CD14-positive monocyte (primary cell): Measurements from ENCODE around the gene SARS1. TPM values are rescaled to one million over a fixed set of nuclear protein-coding genes. Genes with fewer than 3 reads are reported as not detected.

Experiments
- DNase-seq, 3 donors: peaks; one replicate each; pipeline ENCODE4 v3.0.0-alpha.2; 2011 to 2022
- H2AFZ ChIP-seq: 2 replicates; pipeline ENCODE4 v1.6.0; 2012; ENCODE audit warnings: mild to moderate bottlenecking, low read depth, low read length, inconsistent platforms; ENCODE audit not compliant: insufficient read depth, poor library complexity, severe bottlenecking
- H3K27ac ChIP-seq, 2 donors: 1 replicate in 1 of 2; 2 replicates in 1 of 2; pipeline ENCODE4 v1.5.1; 2012 to 2013; ENCODE audit warnings: low read length in 2 of 2, control low read depth in 1 of 2, inconsistent platforms in 1 of 2, low read depth in 1 of 2, mild to moderate bottlenecking in 1 of 2
- H3K27me3 ChIP-seq, 2 donors: one replicate each; pipeline versions ENCODE4 v1.6.0 to v1.6.1; 2011 to 2013; ENCODE audit warnings: low read length in 2 of 2; ENCODE audit not compliant: control insufficient read depth in 2 of 2, insufficient read depth in 2 of 2
- H3K36me3 ChIP-seq, 2 donors: replicated peaks in 1 of 2; 1 replicate in 1 of 2; 2 replicates in 1 of 2; pipeline versions ENCODE4 v1.5.1 to v1.6.1; 2012 to 2013; ENCODE audit warnings: low read length in 2 of 2, control low read depth in 1 of 2, inconsistent platforms in 1 of 2, mild to moderate bottlenecking in 1 of 2; ENCODE audit not compliant: insufficient read depth in 2 of 2, control insufficient read depth in 1 of 2
- H3K4me1 ChIP-seq, 2 donors: 1 replicate in 1 of 2; 2 replicates in 1 of 2; pipeline versions ENCODE4 v1.5.1 to v1.6.1; 2012 to 2013; ENCODE audit warnings: low read length in 2 of 2, control low read depth in 1 of 2, inconsistent platforms in 1 of 2, mild to moderate bottlenecking in 1 of 2, moderate library complexity in 1 of 2; ENCODE audit not compliant: insufficient read depth in 2 of 2, control insufficient read depth in 1 of 2
- H3K4me2 ChIP-seq: replicated peaks from 2 replicates; pipeline ENCODE3; 2012; ENCODE audit warnings: low read length, moderate library complexity, mild to moderate bottlenecking; ENCODE audit not compliant: poor library complexity, severe bottlenecking; ENCODE audit errors: extremely low read depth
- H3K4me3 ChIP-seq, 3 experiments: fragments of 200-600 bp in 1 of 3; sonication (generic) in 1 of 3; replicated peaks in 1 of 3; 1 replicate in 2 of 3; 2 replicates in 1 of 3; pipeline ENCODE4 v1.5.1; 2011 to 2013; ENCODE audit warnings: low read length in 3 of 3, mild to moderate bottlenecking in 3 of 3, control low read depth in 2 of 3, low read depth in 2 of 3, inconsistent platforms in 1 of 3, moderate library complexity in 1 of 3
- H3K79me2 ChIP-seq: 2 replicates; pipeline ENCODE4 v1.6.0; 2012; ENCODE audit warnings: mild to moderate bottlenecking, control low read depth, inconsistent platforms, low read length, moderate library complexity; ENCODE audit not compliant: insufficient read depth
- H3K9ac ChIP-seq: 2 replicates; pipeline ENCODE4 v1.6.0; 2017; ENCODE audit warnings: low read length, mild to moderate bottlenecking; ENCODE audit not compliant: insufficient read depth, poor library complexity, severe bottlenecking
- H3K9me3 ChIP-seq, 2 donors: replicated peaks in 1 of 2; 1 replicate in 1 of 2; 2 replicates in 1 of 2; pipeline versions ENCODE4 v1.5.1 to v1.6.1; 2012 to 2013; ENCODE audit warnings: low read length in 2 of 2, control low read depth in 1 of 2; ENCODE audit not compliant: control insufficient read depth in 1 of 2, insufficient read depth in 1 of 2
- H4K20me1 ChIP-seq: 2 replicates; pipeline ENCODE4 v1.6.0; 2012; ENCODE audit warnings: mild to moderate bottlenecking, low read length, control low read depth, moderate library complexity; ENCODE audit not compliant: insufficient read depth
- H3K27ac Mint-ChIP-seq, 7 donors: one replicate each; pipeline ENCODE4 v1.8.0; 2020; ENCODE audit warnings: mild to moderate bottlenecking in 7 of 7, mixed read lengths in 7 of 7, moderate library complexity in 6 of 7, inconsistent platforms in 2 of 7
- H3K27me3 Mint-ChIP-seq, 3 donors: one replicate each; pipeline ENCODE4 v1.8.0; 2021 to 2022; ENCODE audit warnings: low read depth in 3 of 3, mild to moderate bottlenecking in 3 of 3, mixed read lengths in 3 of 3, moderate library complexity in 3 of 3, inconsistent platforms in 1 of 3
- H3K36me3 Mint-ChIP-seq, 2 donors: one replicate each; pipeline ENCODE4 v1.8.0; 2020; ENCODE audit warnings: mixed read lengths in 2 of 2, inconsistent platforms in 1 of 2, mild to moderate bottlenecking in 1 of 2
- H3K4me1 Mint-ChIP-seq: one replicate; pipeline ENCODE4 v1.8.0; 2020; ENCODE audit warnings: mild to moderate bottlenecking, mixed read lengths
- H3K4me3 Mint-ChIP-seq, 2 donors: one replicate each; pipeline ENCODE4 v1.8.0; 2020; ENCODE audit warnings: mild to moderate bottlenecking in 2 of 2, mixed read lengths in 2 of 2, moderate library complexity in 1 of 2
- H3K9me3 Mint-ChIP-seq, 7 donors: one replicate each; pipeline ENCODE4 v1.8.0; 2020 to 2022; ENCODE audit warnings: mixed read lengths in 7 of 7, mild to moderate bottlenecking in 6 of 7, moderate library complexity in 6 of 7, inconsistent platforms in 2 of 7
- WGBS: methylation state at CpG from one replicate; pipeline ENCODE4 v1.1.5; 2013; ENCODE audit warnings: missing lambda C conversion rate; ENCODE audit not compliant: insufficient coverage; 5-methylcytosine and 5-hydroxymethylcytosine counted together
- intact Hi-C, 2 donors: fragments of 100-400 bp; cut with micrococcal nuclease; formaldehyde crosslinking; loops; one replicate each; pipeline versions ENCODE4 v1.15.0 to v1.15.1; 2023
- polyA plus RNA-seq, 3 donors: library from polyadenylated mRNA; depleted of rRNA in 1 of 3; unstranded in 2 of 3; stranded (reverse) in 1 of 3; fragments of 300-500 nt in 2 of 3; fragments of >200 nt in 1 of 3; fragmentation: Illumina TruSeq in 2 of 3; gene quantifications; 1 replicate in 2 of 3; 2 replicates in 1 of 3; pipeline ENCODE4 v1.2.3, GENCODE V29; 2012 to 2021
- TF ChIP-seq, protein P1 (sequence below): fragments of 200-600 bp; IDR thresholded peaks from one replicate; pipeline ENCODE4 v1.8.0; 2022; ENCODE audit warnings: antibody characterized with exemption, mild to moderate bottlenecking

Gene SARS1
- polyA plus RNA-seq, 3 donors: 70.1 to 107 (median 99.1) TPM

DNA sequence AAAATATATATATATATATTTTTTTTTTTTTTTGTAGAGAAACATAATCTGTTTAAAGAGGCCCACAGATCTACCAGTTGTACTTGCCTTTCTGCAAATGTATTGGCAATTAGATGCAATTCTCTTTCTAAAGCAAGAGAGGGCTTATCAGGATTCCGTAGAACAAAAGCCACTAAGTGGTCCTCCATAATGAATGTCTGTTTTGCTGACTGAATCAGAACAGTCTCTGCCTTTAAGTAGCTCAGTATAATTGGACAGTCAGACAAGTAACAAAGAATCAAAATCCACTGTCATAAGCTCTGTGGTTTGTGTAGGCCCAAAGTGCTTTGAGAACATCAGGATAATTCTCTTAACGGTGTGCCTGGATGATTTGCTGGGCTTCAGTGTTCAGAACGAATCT is 17.3 kb downstream of the SARS1 start:
- no peaks in the 10 kb centered on the region for H3K27me3 Mint-ChIP-seq
- Histone ChIP-seq H3K4me2 (no peak overlapping the region), H3K4me1 (no peaks in the 10 kb centered on the region), H4K20me1 (peaks cover 24% of the 10 kb centered on the region), H3K27ac (no peak overlapping the region), H3K27me3 (no peaks in the 10 kb centered on the region), H3K79me2 (no peaks in the 10 kb centered on the region), H3K9ac (no peak overlapping the region), H3K4me3 (no peak overlapping the region), H3K9me3 (no peaks in the 10 kb centered on the region), H2AFZ (no peak overlapping the region), H3K36me3 (peaks cover 64 to 92% of the 10 kb centered on the region in 2 donors)
- WGBS: 100% methylated on average over 3 of the region's 3 CpGs
- peaks cover 76 to 88% of the 10 kb centered on the region in 2 donors for H3K36me3 Mint-ChIP-seq
- intact Hi-C loops: no loop called here
- no peaks in the 10 kb centered on the region for H3K9me3 Mint-ChIP-seq
- H3K4me3 Mint-ChIP-seq: no peak overlapping the region
- no peaks in the 10 kb centered on the region for H3K4me1 Mint-ChIP-seq
- DNase-seq: no peak
- TF ChIP-seq, protein P1, sequence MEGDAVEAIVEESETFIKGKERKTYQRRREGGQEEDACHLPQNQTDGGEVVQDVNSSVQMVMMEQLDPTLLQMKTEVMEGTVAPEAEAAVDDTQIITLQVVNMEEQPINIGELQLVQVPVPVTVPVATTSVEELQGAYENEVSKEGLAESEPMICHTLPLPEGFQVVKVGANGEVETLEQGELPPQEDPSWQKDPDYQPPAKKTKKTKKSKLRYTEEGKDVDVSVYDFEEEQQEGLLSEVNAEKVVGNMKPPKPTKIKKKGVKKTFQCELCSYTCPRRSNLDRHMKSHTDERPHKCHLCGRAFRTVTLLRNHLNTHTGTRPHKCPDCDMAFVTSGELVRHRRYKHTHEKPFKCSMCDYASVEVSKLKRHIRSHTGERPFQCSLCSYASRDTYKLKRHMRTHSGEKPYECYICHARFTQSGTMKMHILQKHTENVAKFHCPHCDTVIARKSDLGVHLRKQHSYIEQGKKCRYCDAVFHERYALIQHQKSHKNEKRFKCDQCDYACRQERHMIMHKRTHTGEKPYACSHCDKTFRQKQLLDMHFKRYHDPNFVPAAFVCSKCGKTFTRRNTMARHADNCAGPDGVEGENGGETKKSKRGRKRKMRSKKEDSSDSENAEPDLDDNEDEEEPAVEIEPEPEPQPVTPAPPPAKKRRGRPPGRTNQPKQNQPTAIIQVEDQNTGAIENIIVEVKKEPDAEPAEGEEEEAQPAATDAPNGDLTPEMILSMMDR: no peak
- no peak overlapping the region for H3K27ac Mint-ChIP-seq

DNA sequence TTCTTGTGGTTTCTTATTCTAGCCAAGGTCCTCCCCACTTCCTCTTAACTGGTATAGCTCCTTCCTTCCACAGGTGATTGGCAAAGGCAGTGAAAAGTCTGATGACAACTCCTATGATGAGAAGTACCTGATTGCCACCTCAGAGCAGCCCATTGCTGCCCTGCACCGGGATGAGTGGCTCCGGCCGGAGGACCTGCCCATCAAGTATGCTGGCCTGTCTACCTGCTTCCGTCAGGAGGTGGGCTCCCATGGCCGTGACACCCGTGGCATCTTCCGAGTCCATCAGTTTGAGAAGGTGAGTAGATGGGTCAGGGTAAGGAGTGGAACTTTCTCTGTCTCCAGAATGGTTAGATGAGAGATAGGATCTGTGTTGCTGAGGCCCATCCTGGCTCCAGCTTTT is 21.4 kb downstream of the SARS1 start:
- Histone ChIP-seq H3K4me3 (no peak overlapping the region), H4K20me1 (peaks cover 5% of the 10 kb centered on the region), H2AFZ (no peak overlapping the region), H3K4me1 (no peaks in the 10 kb centered on the region), H3K27me3 (no peaks in the 10 kb centered on the region), H3K27ac (no peak overlapping the region), H3K79me2 (no peaks in the 10 kb centered on the region), H3K4me2 (no peak overlapping the region), H3K9ac (no peak overlapping the region), H3K9me3 (no peaks in the 10 kb centered on the region), H3K36me3 (peaks cover 73 to 89% of the 10 kb centered on the region in 2 donors)
- Mint-ChIP-seq H3K4me1 (no peaks in the 10 kb centered on the region), H3K36me3 (peaks cover 75 to 81% of the 10 kb centered on the region in 2 donors), H3K4me3 (no peak overlapping the region), H3K27me3 (peaks cover 0 to 1% (median 0%) of the 10 kb centered on the region in 3 donors), H3K27ac (no peak overlapping the region), H3K9me3 (no peaks in the 10 kb centered on the region)
- 97% methylated on average over 7 of the region's 7 CpGs for WGBS
- intact Hi-C loops: no loop called here
- DNase-seq: no peak
- TF ChIP-seq, protein P1: no peak
